Karpas-422 (cell line): ENCODE data around the gene KCTD15. TPM values are rescaled to one million over a fixed set of nuclear protein-coding genes. Genes with fewer than 3 reads are reported as not detected.

Experiments used
- DNase-seq: peaks from one replicate; pipeline ENCODE4 v3.0.0-alpha.2; 2015
- H2AFZ ChIP-seq: fragments of 200-600 bp; sonication (generic); 2 replicates; pipeline ENCODE4 v1.6.1; 2014; ENCODE audit warnings: antibody characterized with exemption, low read length, mixed read lengths
- H3K27ac ChIP-seq: fragments of 200-600 bp; sonication (generic); 2 replicates; pipeline ENCODE4 v1.5.1; 2014; ENCODE audit warnings: mild to moderate bottlenecking, low read length, moderate library complexity
- H3K27me3 ChIP-seq: fragments of 200-600 bp; sonication (generic); 2 replicates; pipeline ENCODE4 v1.6.1; 2014; ENCODE audit warnings: low read length, mixed read lengths
- H3K36me3 ChIP-seq: fragments of 200-600 bp; sonication (generic); 2 replicates; pipeline ENCODE4 v1.6.1; 2014; ENCODE audit warnings: low read length, mixed read lengths; ENCODE audit not compliant: insufficient read depth
- H3K4me1 ChIP-seq: fragments of 200-600 bp; sonication (generic); 2 replicates; pipeline ENCODE4 v1.6.1; 2014; ENCODE audit warnings: mild to moderate bottlenecking, low read length, mixed read lengths
- H3K4me2 ChIP-seq: fragments of 200-600 bp; sonication (generic); 2 replicates; pipeline ENCODE4 v1.6.1; 2014; ENCODE audit warnings: low read length, low read depth, mild to moderate bottlenecking; ENCODE audit not compliant: poor library complexity, severe bottlenecking
- H3K4me3 ChIP-seq: fragments of 200-600 bp; sonication (generic); 2 replicates; pipeline ENCODE4 v1.5.1; 2014; ENCODE audit warnings: mild to moderate bottlenecking, antibody characterized with exemption, low read length, mixed read lengths
- H3K79me2 ChIP-seq: fragments of 200-600 bp; sonication (generic); 2 replicates; pipeline ENCODE4 v1.6.1; 2014; ENCODE audit warnings: mild to moderate bottlenecking, low read length, mixed read lengths
- H3K9ac ChIP-seq: fragments of 200-600 bp; sonication (generic); 2 replicates; pipeline ENCODE4 v1.6.0; 2014; ENCODE audit warnings: low read length
- H3K9me2 ChIP-seq: fragments of 200-600 bp; sonication (generic), shearing (Covaris generic); replicated peaks from 2 replicates; pipeline ENCODE4 v1.6.0; 2014; ENCODE audit warnings: mild to moderate bottlenecking, low read length, moderate library complexity; ENCODE audit not compliant: insufficient read depth
- H3K9me3 ChIP-seq: fragments of 300-700, 200-600 bp; sonication (generic); 2 replicates; pipeline ENCODE4 v1.6.1; 2014; ENCODE audit warnings: low read length, mixed read lengths
- H4K20me1 ChIP-seq: fragments of 200-600 bp; sonication (generic); 2 replicates; pipeline ENCODE4 v1.6.1; 2014; ENCODE audit warnings: mild to moderate bottlenecking, antibody characterized with exemption, low read length, low read depth; ENCODE audit not compliant: insufficient read depth
- total RNA-seq: library from RNA; depleted of rRNA; stranded (reverse); fragments of >200 nt; shearing (Covaris generic); gene quantifications from 2 replicates; pipeline ENCODE4 v1.2.3, GENCODE V29; 2014; ENCODE audit warnings: low replicate concordance

KCTD15 gene
- total RNA-seq, 1 experiment from 2014 or later = not detected

DNA sequence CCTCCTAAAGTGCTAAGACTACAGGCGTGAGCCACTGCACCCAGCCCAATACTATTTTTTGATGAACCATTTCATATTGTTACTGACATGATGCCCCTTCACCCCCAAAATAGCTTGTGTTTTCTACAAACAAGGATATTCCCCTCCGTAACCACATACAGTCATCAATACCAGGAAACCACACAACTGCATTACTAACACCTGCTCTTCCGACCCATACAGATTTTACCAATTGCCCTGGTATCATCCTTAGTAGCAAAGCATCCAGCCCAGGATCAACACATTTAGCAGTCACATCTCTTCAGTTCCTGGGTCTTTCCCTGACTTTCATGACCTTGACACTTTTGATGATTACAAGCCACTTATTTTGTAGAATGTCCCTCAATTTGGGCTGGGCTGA is 33.6 kb downstream of the KCTD15 start:
- Histone ChIP-seq H3K36me3 (no peaks in the 10 kb centered on the region), H3K9me2 (no peaks in the 10 kb centered on the region), H3K4me2 (no peak overlapping the region), H3K4me1 (no peaks in the 10 kb centered on the region), H3K79me2 (no peaks in the 10 kb centered on the region), H3K9me3 (no peaks in the 10 kb centered on the region), H4K20me1 (no peaks in the 10 kb centered on the region), H3K27me3 (no peaks in the 10 kb centered on the region), H2AFZ (no peak overlapping the region), H3K27ac (no peak overlapping the region), H3K4me3 (no peak overlapping the region), H3K9ac (no peak overlapping the region)
- DNase-seq = no peak

DNA sequence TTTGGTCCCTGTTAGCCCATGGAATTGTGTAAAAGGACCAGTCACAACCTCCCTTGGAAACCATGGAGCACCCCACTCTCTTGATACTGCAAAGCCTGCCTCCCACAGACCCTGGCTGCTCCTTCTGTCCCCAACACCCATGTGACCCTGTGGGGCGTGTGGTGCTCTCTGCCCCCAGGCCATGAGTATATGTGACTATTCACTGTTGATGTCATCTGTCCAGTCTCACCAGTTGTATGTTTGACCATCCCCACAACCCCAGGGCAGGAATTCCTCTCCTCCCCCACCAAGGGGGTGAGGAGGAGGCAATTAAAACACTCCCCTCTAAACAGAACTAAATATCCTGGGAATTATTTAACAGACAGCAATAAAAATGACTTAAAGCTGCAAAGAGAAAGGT is 35.2 kb downstream of the KCTD15 start:
- no peak overlapping the region for H3K27ac ChIP-seq
- no peaks in the 10 kb centered on the region for H3K9me2 ChIP-seq
- no peaks in the 10 kb centered on the region for H3K4me1 ChIP-seq
- no peaks in the 10 kb centered on the region for H3K27me3 ChIP-seq
- no peak for DNase-seq
- H3K9me3 ChIP-seq = no peaks in the 10 kb centered on the region
- no peaks in the 10 kb centered on the region for H3K36me3 ChIP-seq
- H2AFZ ChIP-seq = no peak overlapping the region
- no peak overlapping the region for H3K4me2 ChIP-seq
- H3K79me2 ChIP-seq = no peaks in the 10 kb centered on the region
- H3K4me3 ChIP-seq = no peak overlapping the region
- no peak overlapping the region for H3K9ac ChIP-seq
- H4K20me1 ChIP-seq = no peaks in the 10 kb centered on the region

DNA sequence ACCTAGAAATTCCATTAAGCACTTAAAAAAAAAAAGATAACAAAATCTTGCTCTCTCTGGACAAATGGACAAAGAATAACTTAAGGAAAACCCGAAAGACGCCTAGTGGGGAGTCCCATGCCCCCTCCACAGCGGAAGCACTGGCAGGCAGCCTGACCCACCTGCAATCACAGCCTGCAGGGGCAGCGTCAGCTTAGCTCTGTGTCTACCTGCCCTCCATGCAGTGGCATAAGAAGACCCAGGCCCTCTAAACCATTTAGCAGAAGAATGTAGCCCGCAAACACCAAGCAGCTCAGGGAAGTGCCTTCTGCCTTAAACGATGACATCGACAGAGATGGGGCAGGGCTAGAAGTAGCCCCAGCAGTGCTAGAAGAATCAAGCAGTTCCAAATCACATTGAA is 36.0 kb downstream of the KCTD15 start:
- no peak overlapping the region for H3K4me2 ChIP-seq
- no peaks in the 10 kb centered on the region for H4K20me1 ChIP-seq
- H3K9me3 ChIP-seq = no peaks in the 10 kb centered on the region
- no peaks in the 10 kb centered on the region for H3K4me1 ChIP-seq
- no peaks in the 10 kb centered on the region for H3K27me3 ChIP-seq
- H3K4me3 ChIP-seq = no peak overlapping the region
- H3K27ac ChIP-seq = no peak overlapping the region
- H3K9me2 ChIP-seq = no peaks in the 10 kb centered on the region
- no peaks in the 10 kb centered on the region for H3K79me2 ChIP-seq
- no peaks in the 10 kb centered on the region for H3K36me3 ChIP-seq
- DNase-seq = no peak
- no peak overlapping the region for H2AFZ ChIP-seq
- H3K9ac ChIP-seq = no peak overlapping the region

DNA sequence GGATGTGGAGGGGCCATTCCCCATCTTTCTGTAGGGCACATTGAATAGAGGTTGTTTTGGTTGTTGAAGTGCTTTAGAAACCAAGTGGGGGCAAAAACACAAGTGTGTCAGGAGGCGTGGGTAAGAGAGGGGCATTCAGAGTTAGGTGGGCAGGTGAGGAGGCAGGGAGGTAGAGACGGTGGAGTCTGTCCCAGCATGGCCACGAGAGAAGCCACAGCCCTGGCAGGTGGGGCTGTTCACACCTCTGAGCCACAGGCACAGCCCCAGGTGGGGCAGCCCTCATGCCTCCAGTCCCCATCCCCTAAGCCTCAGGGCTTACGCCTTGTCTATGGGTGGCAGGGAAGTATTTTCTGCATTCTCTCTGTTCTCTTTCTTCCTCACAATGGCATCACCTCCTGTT is 43.7 kb downstream of the KCTD15 start:
- no peaks in the 10 kb centered on the region for H3K9me2 ChIP-seq
- H3K36me3 ChIP-seq = no peaks in the 10 kb centered on the region
- H3K4me3 ChIP-seq = no peak overlapping the region
- H3K79me2 ChIP-seq = no peaks in the 10 kb centered on the region
- no peak overlapping the region for H2AFZ ChIP-seq
- H3K27ac ChIP-seq = no peak overlapping the region
- no peaks in the 10 kb centered on the region for H3K9me3 ChIP-seq
- no peak for DNase-seq
- H4K20me1 ChIP-seq = no peaks in the 10 kb centered on the region
- H3K9ac ChIP-seq = no peak overlapping the region
- no peaks in the 10 kb centered on the region for H3K27me3 ChIP-seq
- no peak overlapping the region for H3K4me2 ChIP-seq
- H3K4me1 ChIP-seq = no peaks in the 10 kb centered on the region

DNA sequence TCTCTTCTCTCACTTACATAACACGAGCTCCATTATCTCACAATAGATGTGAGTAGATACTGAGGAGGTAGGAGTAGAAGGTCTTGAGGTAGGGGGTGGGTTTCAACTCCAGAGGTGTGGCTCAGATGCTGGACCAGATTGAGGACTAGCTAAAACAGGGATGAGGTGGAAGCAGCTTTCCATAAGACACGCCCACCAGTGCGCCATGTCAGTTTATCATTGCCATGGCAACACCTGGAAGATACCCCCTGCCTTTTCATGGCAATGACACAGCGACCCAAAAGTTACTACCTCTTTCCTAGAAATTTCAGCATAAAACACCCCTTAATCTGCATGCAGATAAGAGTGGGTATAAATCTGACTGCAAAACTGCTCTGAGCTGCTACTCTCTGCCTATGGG is 44.1 kb downstream of the KCTD15 start:
- no peaks in the 10 kb centered on the region for H3K9me3 ChIP-seq
- no peaks in the 10 kb centered on the region for H4K20me1 ChIP-seq
- H3K4me2 ChIP-seq = no peak overlapping the region
- no peak overlapping the region for H3K27ac ChIP-seq
- H3K9me2 ChIP-seq = no peaks in the 10 kb centered on the region
- H3K36me3 ChIP-seq = no peaks in the 10 kb centered on the region
- no peaks in the 10 kb centered on the region for H3K4me1 ChIP-seq
- H3K9ac ChIP-seq = no peak overlapping the region
- H3K4me3 ChIP-seq = no peak overlapping the region
- H2AFZ ChIP-seq = no peak overlapping the region
- no peaks in the 10 kb centered on the region for H3K79me2 ChIP-seq
- DNase-seq = no peak
- no peaks in the 10 kb centered on the region for H3K27me3 ChIP-seq

DNA sequence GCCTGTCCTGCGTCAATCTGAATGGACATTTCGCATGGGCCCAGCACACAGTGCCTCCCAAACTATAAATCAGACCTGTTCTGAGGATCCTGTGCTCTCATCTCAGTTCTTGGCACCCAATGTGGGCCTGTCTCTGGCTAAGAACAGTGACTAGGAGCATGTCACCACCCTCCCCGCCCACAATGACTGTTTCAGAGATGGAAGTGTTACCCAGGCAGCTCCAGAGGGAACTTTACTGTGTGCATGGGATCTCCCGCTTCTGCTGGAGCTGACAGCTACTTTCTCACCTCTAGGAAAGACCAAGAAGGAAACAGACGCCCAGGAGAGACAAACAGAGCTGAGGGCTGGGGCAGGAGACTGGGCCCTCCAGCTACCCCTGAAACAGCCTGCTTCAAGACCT is 45.0 kb downstream of the KCTD15 start:
- no peak overlapping the region for H3K9ac ChIP-seq
- H3K79me2 ChIP-seq = no peaks in the 10 kb centered on the region
- no peaks in the 10 kb centered on the region for H3K9me3 ChIP-seq
- H3K27me3 ChIP-seq = no peaks in the 10 kb centered on the region
- no peaks in the 10 kb centered on the region for H3K9me2 ChIP-seq
- no peak for DNase-seq
- H3K27ac ChIP-seq = no peak overlapping the region
- no peaks in the 10 kb centered on the region for H4K20me1 ChIP-seq
- no peaks in the 10 kb centered on the region for H3K4me1 ChIP-seq
- H3K36me3 ChIP-seq = no peaks in the 10 kb centered on the region
- H3K4me2 ChIP-seq = no peak overlapping the region
- no peak overlapping the region for H2AFZ ChIP-seq
- H3K4me3 ChIP-seq = no peak overlapping the region

DNA sequence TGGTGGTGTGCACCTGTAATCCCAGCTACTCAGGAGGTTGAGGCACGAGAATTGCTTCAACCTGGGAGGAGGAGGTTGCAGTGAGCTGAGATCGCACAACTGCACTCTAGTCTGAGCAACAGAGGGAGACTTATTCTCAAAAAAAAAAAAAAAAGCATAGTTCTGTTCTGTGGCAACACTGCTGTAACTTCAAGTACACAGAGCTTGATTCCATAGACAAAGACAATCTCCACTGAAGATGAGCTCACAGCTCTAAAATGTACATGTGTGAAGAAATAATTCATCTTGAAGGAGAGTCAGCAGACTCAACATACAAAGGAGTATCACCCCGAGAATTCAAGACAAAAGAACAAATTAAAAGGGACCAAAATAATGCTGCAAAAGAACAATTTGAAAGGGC is 47.8 kb downstream of the KCTD15 start:
- Histone ChIP-seq H3K4me2 (no peak overlapping the region), H3K27ac (no peak overlapping the region), H3K4me3 (no peak overlapping the region), H3K9ac (no peak overlapping the region), H3K4me1 (no peaks in the 10 kb centered on the region), H4K20me1 (no peaks in the 10 kb centered on the region), H3K27me3 (no peaks in the 10 kb centered on the region), H3K36me3 (no peaks in the 10 kb centered on the region), H3K9me2 (no peaks in the 10 kb centered on the region), H3K9me3 (no peaks in the 10 kb centered on the region), H2AFZ (no peak overlapping the region), H3K79me2 (no peaks in the 10 kb centered on the region)
- no peak for DNase-seq

DNA sequence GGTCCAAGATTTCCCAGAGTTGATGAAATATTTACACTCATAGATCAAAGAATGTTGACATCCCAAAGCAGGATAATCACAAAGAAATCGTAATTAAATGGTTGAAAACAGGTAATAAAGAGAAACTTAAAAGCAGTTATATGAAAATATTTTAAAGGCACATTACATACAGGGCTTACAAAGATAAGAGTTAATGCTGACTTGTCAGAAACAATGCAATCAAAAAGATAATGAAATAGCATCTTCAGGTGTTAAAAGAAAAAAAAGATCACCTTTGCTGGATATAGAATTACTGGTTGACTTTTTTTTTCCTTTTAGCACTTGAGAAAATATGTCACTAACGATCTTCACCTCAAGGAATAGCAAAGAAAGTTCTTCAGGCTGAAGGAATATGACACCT is 48.8 kb downstream of the KCTD15 start:
- no peaks in the 10 kb centered on the region for H3K9me2 ChIP-seq
- H3K9me3 ChIP-seq = no peaks in the 10 kb centered on the region
- H3K4me2 ChIP-seq = no peak overlapping the region
- H3K79me2 ChIP-seq = no peaks in the 10 kb centered on the region
- H3K27ac ChIP-seq = no peak overlapping the region
- no peak overlapping the region for H2AFZ ChIP-seq
- no peaks in the 10 kb centered on the region for H4K20me1 ChIP-seq
- H3K27me3 ChIP-seq = no peaks in the 10 kb centered on the region
- no peaks in the 10 kb centered on the region for H3K4me1 ChIP-seq
- DNase-seq = no peak
- H3K36me3 ChIP-seq = no peaks in the 10 kb centered on the region
- no peak overlapping the region for H3K4me3 ChIP-seq
- H3K9ac ChIP-seq = no peak overlapping the region

DNA sequence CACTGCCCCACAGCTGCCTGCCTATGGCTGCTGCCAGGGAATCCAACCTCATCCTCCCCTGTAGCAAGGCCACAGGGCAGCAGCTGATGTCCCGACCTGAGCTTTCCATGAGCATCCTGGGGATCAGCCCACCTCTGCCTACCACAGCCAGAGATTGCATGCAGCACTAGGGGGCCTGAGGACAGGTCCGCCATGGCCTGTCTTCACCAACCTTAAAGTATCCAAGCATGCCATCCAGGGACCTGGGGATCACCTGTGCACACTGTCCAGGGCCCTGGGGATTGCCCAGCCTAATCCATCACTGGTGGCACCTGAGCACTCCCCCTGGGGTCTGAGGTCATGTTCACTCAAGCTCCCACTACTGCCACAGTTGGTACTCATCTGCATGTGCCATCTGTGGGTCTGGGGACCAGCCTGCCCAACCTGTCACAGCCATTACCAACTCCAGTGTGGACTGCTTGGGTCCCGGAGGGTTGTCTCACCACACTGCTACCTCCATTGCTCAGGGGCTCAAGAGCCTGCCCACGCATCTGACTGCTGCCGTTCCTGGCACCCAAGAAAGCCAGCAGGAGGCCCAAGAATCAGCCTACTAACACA is 53.0 kb downstream of the KCTD15 start:
- no peak for DNase-seq
- no peak overlapping the region for H3K4me2 ChIP-seq
- H3K4me1 ChIP-seq = no peaks in the 10 kb centered on the region
- no peak overlapping the region for H3K9ac ChIP-seq
- H3K79me2 ChIP-seq = no peaks in the 10 kb centered on the region
- no peak overlapping the region for H3K4me3 ChIP-seq
- no peaks in the 10 kb centered on the region for H3K9me2 ChIP-seq
- no peaks in the 10 kb centered on the region for H3K27me3 ChIP-seq
- H3K36me3 ChIP-seq = no peaks in the 10 kb centered on the region
- H2AFZ ChIP-seq = no peak overlapping the region
- no peak overlapping the region for H3K27ac ChIP-seq
- no peaks in the 10 kb centered on the region for H3K9me3 ChIP-seq
- H4K20me1 ChIP-seq = no peaks in the 10 kb centered on the region
